Panc1 (cell line): ENCODE results near the gene DRC3. TPM values are rescaled to one million over a fixed set of nuclear protein-coding genes. Genes with fewer than 3 reads are reported as not detected.

Experiments used
- ATAC-seq: fragments of 200-7000 bp; cut with Tn5 transposase; 2 replicates; pipeline ENCODE4 v1.9.1; 2020; ENCODE audit warnings: mild to moderate bottlenecking, moderate library complexity
- BruUV-seq: library from RNA; stranded (reverse); fragments of 400-500 nt; replicated peaks from 2 replicates; lab custom pipeline; 2021; lab: Mats Ljungman, UMichigan
- CTCF ChIA-PET: fragments of 300-600 bp; sonication (Branson Sonifier 250); formaldehyde crosslinking; loops from one replicate; lab custom pipeline; 2022; ENCODE audit warnings: antibody characterized with exemption; lab: Charles Lee
- POLR2A ChIA-PET: fragments of 300-600 bp; sonication (Branson Sonifier 250); formaldehyde crosslinking; loops from one replicate; lab custom pipeline; 2022; ENCODE audit warnings: antibody characterized with exemption; lab: Charles Lee
- DNase-seq: peaks from one replicate; pipeline ENCODE4 v3.0.0-alpha.2; 2010; ENCODE audit warnings: low read depth, low spot score
- H3K27ac ChIP-seq: 2 replicates; pipeline ENCODE4 v1.5.1; 2011; ENCODE audit warnings: mild to moderate bottlenecking, low read length, inconsistent platforms
- H3K27me3 ChIP-seq: fragments of 200-500 bp; sonication (Bioruptor generic); 2 replicates; pipeline ENCODE4 v1.6.0; 2014; ENCODE audit warnings: low read length, inconsistent platforms; ENCODE audit not compliant: control insufficient read depth, insufficient read depth
- H3K36me3 ChIP-seq: fragments of 200-500 bp; sonication (Bioruptor generic); 2 replicates; pipeline ENCODE4 v1.5.1; 2014; ENCODE audit warnings: inconsistent platforms, mild to moderate bottlenecking, low read length, moderate library complexity; ENCODE audit not compliant: control insufficient read depth, insufficient read depth
- H3K4me1 ChIP-seq: 2 replicates; pipeline ENCODE4 v1.5.1; 2011; ENCODE audit warnings: inconsistent platforms, mild to moderate bottlenecking, low read length, moderate library complexity; ENCODE audit not compliant: control insufficient read depth, insufficient read depth
- H3K4me3 ChIP-seq, 2 experiments: 2 replicates each; pipeline ENCODE4 v1.5.1; 2011 to 2012; ENCODE audit warnings: low read depth in 2 of 2, low read length in 2 of 2, mild to moderate bottlenecking in 2 of 2, inconsistent platforms in 1 of 2, moderate library complexity in 1 of 2
- H3K9me3 ChIP-seq: fragments of 200-500 bp; sonication (Bioruptor generic); 2 replicates; pipeline ENCODE4 v1.5.1; 2014; ENCODE audit warnings: low read depth, mild to moderate bottlenecking, inconsistent platforms, low read length, moderate library complexity; ENCODE audit not compliant: control insufficient read depth, insufficient read depth
- CTCF ChIP-seq: fragments of 450-650 bp; IDR thresholded peaks from 2 replicates; pipeline ENCODE4 v1.5.1; 2017; ENCODE audit warnings: mild to moderate bottlenecking
- POLR2AphosphoS5 ChIP-seq: IDR thresholded peaks from 2 replicates; pipeline ENCODE4 v1.6.1; 2012; ENCODE audit warnings: mild to moderate bottlenecking, low read depth, low read length, moderate library complexity
- REST ChIP-seq, 2 experiments: IDR thresholded peaks; 2 replicates each; pipeline ENCODE4 v1.6.1; 2011 to 2012; ENCODE audit warnings: low read depth in 2 of 2, control low read depth in 1 of 2, low read length in 1 of 2, mild to moderate bottlenecking in 1 of 2, moderate library complexity in 1 of 2; ENCODE audit not compliant: insufficient read depth in 1 of 2
- SIN3A ChIP-seq: IDR thresholded peaks from 2 replicates; pipeline ENCODE4 v1.6.1; 2012; ENCODE audit warnings: low read depth, mild to moderate bottlenecking, low read length, moderate library complexity, borderline replicate concordance; ENCODE audit not compliant: insufficient read depth
- TCF7L2 ChIP-seq: IDR thresholded peaks from 2 replicates; pipeline ENCODE4 v1.6.1; 2011; ENCODE audit warnings: mild to moderate bottlenecking, low read depth, low read length, inconsistent platforms
- in situ Hi-C: cut with HindIII; loops from 2 replicates; pipeline ENCODE4 v1.10.0; 2016; ENCODE audit warnings: low sequenced_read_pairs, low pct_unique_long_range_greater_than_20kb
- intact Hi-C: fragments of 100-400 bp; cut with micrococcal nuclease; formaldehyde crosslinking; loops from one replicate; pipeline ENCODE4 v1.10.0; 2022; ENCODE audit not compliant: unreplicated experiment
- total RNA-seq: library from RNA; stranded (reverse); gene quantifications from one replicate; pipeline ENCODE4 v1.2.1, GENCODE V29; 2021; ENCODE audit not compliant: unreplicated experiment

Gene DRC3
- total RNA-seq, 1 experiment from 2014 or later, result 3.6 TPM

GRCh38 chr17:17985153-17985552 lies 12.5 kb downstream of the DRC3 start:
- intact Hi-C loops (no loop called here), in situ Hi-C loops (no loop called here)
- peaks cover 7% of the 10 kb centered on the region for H3K4me1 ChIP-seq
- DNase-seq (no peak), ATAC-seq (no peak)
- H3K27ac ChIP-seq, result no peak overlapping the region
- no peaks in the 10 kb centered on the region for H3K9me3 ChIP-seq
- POLR2A ChIA-PET, result no interaction called here
- no peaks in the 10 kb centered on the region for H3K36me3 ChIP-seq
- no peaks in the 10 kb centered on the region for H3K27me3 ChIP-seq
- CTCF ChIA-PET, result interaction anchor here (1.0 kb wide), 1 partner anchor 78 kb away, joined by 3 read pairs; no protein-coding TSS in a partner anchor
- no TSS peak for BruUV-seq
- TF ChIP-seq CTCF (no peak), SIN3A (no peak), TCF7L2 (no peak), POLR2AphosphoS5 (no peak), REST (IDR thresholded peaks at IDR 0.05; ENCODE audit: insufficient read depth in 1 of 2, low read depth in 2 of 2, low read length in 1 of 2) (no peak)
- H3K4me3 ChIP-seq, result no peak overlapping the region

GRCh38 chr17:17985555-17985954 lies 12.9 kb downstream of the DRC3 start:
- ChIA-PET CTCF (interaction anchor here (1.0 kb wide), 1 partner anchor 79 kb away, joined by 3 read pairs; no protein-coding TSS in a partner anchor), POLR2A (interaction anchor here (0.6 kb wide), 1 partner anchor 45 kb away, joined by 5 read pairs; no protein-coding TSS in a partner anchor)
- no peak for DNase-seq
- Histone ChIP-seq H3K4me3 (no peak overlapping the region), H3K9me3 (no peaks in the 10 kb centered on the region), H3K27ac (no peak overlapping the region), H3K4me1 (peaks cover 11% of the 10 kb centered on the region), H3K36me3 (no peaks in the 10 kb centered on the region), H3K27me3 (no peaks in the 10 kb centered on the region)
- in situ Hi-C loops (no loop called here), intact Hi-C loops (no loop called here)
- TF ChIP-seq SIN3A, result no peak
- no peak for TF ChIP-seq POLR2AphosphoS5
- TF ChIP-seq TCF7L2, result no peak
- TF ChIP-seq CTCF, result no peak; the same call in 1 of the 2 replicates
- no peak for TF ChIP-seq REST (IDR thresholded peaks at IDR 0.05; ENCODE audit: insufficient read depth in 1 of 2, low read depth in 2 of 2, low read length in 1 of 2)
- BruUV-seq, result no TSS peak
- no peak for ATAC-seq
